ENCODE data around the gene TMBIM4. TPM values are rescaled to one million over a fixed set of nuclear protein-coding genes. Genes with fewer than 3 reads are reported as not detected.

TMBIM4 gene
- total RNA-seq, 1 donor = 94.1 TPM

- H3K79me2 ChIP-seq (ENCODE audit: insufficient read depth, low read length) = peaks cover 45% of the 10 kb centered on the region
- peaks cover 10% of the 10 kb centered on the region for H4K20me1 ChIP-seq (ENCODE audit: insufficient read depth, low read length)
- DNase-seq (ENCODE audit: insufficient read length, low spot score, missing footprints) = peak; percentile 71
- H3K4me2 ChIP-seq (ENCODE audit: insufficient read depth, low read length) = peak overlapping the region; percentile 95
- H3K9me3 ChIP-seq (ENCODE audit: low read depth, low read length) = no peaks in the 10 kb centered on the region
- H3K4me1 ChIP-seq (ENCODE audit: insufficient read depth, low read length) = peaks cover 20% of the 10 kb centered on the region
- peaks cover 25% of the 10 kb centered on the region for H3K36me3 ChIP-seq (ENCODE audit: insufficient read depth, low read length)
- no peaks in the 10 kb centered on the region for H3K27me3 ChIP-seq (ENCODE audit: insufficient read depth, low read length)
- peak overlapping the region; percentile 97 for H3K4me3 ChIP-seq (ENCODE audit: insufficient read depth, low read length)
- TF ChIP-seq, protein P1, sequence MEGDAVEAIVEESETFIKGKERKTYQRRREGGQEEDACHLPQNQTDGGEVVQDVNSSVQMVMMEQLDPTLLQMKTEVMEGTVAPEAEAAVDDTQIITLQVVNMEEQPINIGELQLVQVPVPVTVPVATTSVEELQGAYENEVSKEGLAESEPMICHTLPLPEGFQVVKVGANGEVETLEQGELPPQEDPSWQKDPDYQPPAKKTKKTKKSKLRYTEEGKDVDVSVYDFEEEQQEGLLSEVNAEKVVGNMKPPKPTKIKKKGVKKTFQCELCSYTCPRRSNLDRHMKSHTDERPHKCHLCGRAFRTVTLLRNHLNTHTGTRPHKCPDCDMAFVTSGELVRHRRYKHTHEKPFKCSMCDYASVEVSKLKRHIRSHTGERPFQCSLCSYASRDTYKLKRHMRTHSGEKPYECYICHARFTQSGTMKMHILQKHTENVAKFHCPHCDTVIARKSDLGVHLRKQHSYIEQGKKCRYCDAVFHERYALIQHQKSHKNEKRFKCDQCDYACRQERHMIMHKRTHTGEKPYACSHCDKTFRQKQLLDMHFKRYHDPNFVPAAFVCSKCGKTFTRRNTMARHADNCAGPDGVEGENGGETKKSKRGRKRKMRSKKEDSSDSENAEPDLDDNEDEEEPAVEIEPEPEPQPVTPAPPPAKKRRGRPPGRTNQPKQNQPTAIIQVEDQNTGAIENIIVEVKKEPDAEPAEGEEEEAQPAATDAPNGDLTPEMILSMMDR (IDR thresholded peaks at IDR 0.05; ENCODE audit: extremely low read depth, low read depth, low read length) = no peak
- H2AFZ ChIP-seq (ENCODE audit: low read length) = peak overlapping the region; percentile 87
- H3K27ac ChIP-seq (ENCODE audit: low read depth, low read length) = peak overlapping the region; percentile 92
Observed at GRCh38 chr12:66131067-66131688, 38.6 kb downstream of the TMBIM4 start.

DNA sequence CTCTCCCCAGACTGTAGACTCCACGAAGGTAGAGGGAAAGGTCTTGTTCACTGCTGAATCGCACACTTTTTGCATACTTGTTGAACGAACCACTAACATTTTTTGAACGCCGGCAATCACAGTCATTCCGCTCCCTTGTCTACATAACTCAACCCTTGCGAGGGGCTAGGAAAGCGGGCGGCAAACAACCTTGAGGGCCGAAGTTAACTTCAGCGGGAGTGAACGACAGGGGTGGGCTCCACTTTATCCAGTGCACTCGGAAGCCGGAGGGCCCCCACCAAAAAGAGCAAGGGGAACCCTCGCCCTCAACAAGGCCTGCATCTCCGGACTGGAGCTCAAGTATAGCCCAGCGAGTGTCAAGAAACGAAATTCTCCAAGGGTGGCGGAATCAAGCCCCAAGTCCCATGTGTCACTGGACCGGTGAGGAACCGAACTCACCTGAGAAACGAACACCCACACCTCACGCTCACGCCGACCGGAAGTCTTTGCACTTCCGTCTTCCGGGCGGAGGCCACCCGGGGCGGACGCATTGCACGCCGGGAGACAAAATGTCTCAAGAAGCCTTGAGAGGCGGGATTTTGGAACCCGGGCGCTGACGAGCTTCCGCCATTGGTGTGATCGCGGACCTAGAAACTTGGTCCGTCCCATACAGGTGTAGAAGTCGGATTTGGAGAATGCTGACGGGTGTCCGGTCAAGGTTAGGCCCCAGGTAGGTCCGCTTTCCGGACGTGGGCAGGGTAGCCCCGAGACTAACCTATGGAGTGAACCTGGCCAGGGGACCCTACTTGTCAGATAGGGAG, 39.3 kb downstream of the TMBIM4 start, which contains the start of gene LLPH:
Gene LLPH, minus strand, starts transcription at position 484 of the 800 bp plus-strand sequence. CDS start 1,644 bp downstream, outside the sequence.
- H3K27me3 ChIP-seq (ENCODE audit: insufficient read depth, low read length) = no peaks in the 10 kb centered on the region
- H2AFZ ChIP-seq (ENCODE audit: low read length) = peak within 1 kb of the TSS; percentile 87
- DNase-seq (ENCODE audit: insufficient read length, low spot score, missing footprints) = peak; percentile 98
- H3K4me1 ChIP-seq (ENCODE audit: insufficient read depth, low read length) = peaks cover 20% of the 10 kb centered on the region
- peaks cover 51% of the 10 kb centered on the region for H3K79me2 ChIP-seq (ENCODE audit: insufficient read depth, low read length)
- no peaks in the 10 kb centered on the region for H3K9me3 ChIP-seq (ENCODE audit: low read depth, low read length)
- peak within 1 kb of the TSS; percentile 97 for H3K4me3 ChIP-seq (ENCODE audit: insufficient read depth, low read length)
- H3K4me2 ChIP-seq (ENCODE audit: insufficient read depth, low read length) = peak within 1 kb of the TSS; percentile 95
- peak within 1 kb of the TSS; percentile 92 for H3K27ac ChIP-seq (ENCODE audit: low read depth, low read length)
- TF ChIP-seq, protein P1 (IDR thresholded peaks at IDR 0.05; ENCODE audit: extremely low read depth, low read depth, low read length) = no peak
- H4K20me1 ChIP-seq (ENCODE audit: insufficient read depth, low read length) = peaks cover 10% of the 10 kb centered on the region
- H3K36me3 ChIP-seq (ENCODE audit: insufficient read depth, low read length) = peaks cover 29% of the 10 kb centered on the region

DNA sequence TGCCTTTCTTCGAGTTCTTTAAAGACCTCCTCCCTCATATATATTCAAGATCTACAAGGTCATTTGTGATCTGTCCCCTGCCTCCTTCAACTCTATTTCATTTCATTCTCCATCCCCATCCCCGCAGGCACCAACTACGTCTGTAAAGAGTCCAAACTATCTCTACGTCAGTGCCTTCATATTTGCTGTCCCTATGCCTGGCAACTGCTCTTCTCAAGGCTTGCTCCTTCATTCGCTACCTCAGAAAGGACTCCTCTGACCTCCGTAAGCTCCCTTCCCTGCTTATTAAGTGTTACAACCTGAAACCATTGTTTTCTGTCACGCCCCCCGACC, 39.9 kb downstream of the TMBIM4 start:
- Histone ChIP-seq H3K4me1 (ENCODE audit: insufficient read depth, low read length) (peaks cover 20% of the 10 kb centered on the region), H3K27ac (ENCODE audit: low read depth, low read length) (peak overlapping the region; percentile 92), H3K36me3 (ENCODE audit: insufficient read depth, low read length) (peaks cover 34% of the 10 kb centered on the region), H3K4me2 (ENCODE audit: insufficient read depth, low read length) (peak overlapping the region; percentile 95), H4K20me1 (ENCODE audit: insufficient read depth, low read length) (peaks cover 10% of the 10 kb centered on the region), H3K27me3 (ENCODE audit: insufficient read depth, low read length) (no peaks in the 10 kb centered on the region), H3K4me3 (ENCODE audit: insufficient read depth, low read length) (peak overlapping the region; percentile 97), H3K79me2 (ENCODE audit: insufficient read depth, low read length) (peaks cover 56% of the 10 kb centered on the region), H2AFZ (ENCODE audit: low read length) (peak overlapping the region; percentile 87), H3K9me3 (ENCODE audit: low read depth, low read length) (no peaks in the 10 kb centered on the region)
- peak; percentile 81 for DNase-seq (ENCODE audit: insufficient read length, low spot score, missing footprints)
- TF ChIP-seq, protein P1 (IDR thresholded peaks at IDR 0.05; ENCODE audit: extremely low read depth, low read depth, low read length) = no peak

DNA sequence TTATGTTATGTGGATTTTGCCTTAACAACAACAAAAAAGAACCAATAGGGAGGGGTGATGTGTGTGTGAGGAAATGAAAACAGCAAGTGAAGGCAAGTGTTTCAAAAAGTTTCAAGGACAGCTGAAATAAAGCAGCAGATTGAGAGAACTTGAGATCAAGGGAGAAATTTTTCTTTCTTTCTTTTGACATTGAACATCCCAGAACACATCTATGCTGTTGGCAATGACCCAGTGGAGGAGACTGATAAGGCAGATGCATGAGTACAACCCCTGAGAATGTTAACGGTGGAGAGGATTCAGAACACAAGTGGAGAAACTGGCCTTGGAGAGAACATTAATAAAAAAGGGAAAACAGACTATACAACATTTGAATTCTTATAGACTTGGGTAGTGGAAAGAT, 42.1 kb downstream of the TMBIM4 start:
- H3K4me1 ChIP-seq (ENCODE audit: insufficient read depth, low read length) = peaks cover 18% of the 10 kb centered on the region
- peaks cover 10% of the 10 kb centered on the region for H4K20me1 ChIP-seq (ENCODE audit: insufficient read depth, low read length)
- peaks cover 55% of the 10 kb centered on the region for H3K36me3 ChIP-seq (ENCODE audit: insufficient read depth, low read length)
- H3K27me3 ChIP-seq (ENCODE audit: insufficient read depth, low read length) = no peaks in the 10 kb centered on the region
- H3K4me2 ChIP-seq (ENCODE audit: insufficient read depth, low read length) = no peak overlapping the region
- H3K79me2 ChIP-seq (ENCODE audit: insufficient read depth, low read length) = peaks cover 59% of the 10 kb centered on the region
- TF ChIP-seq, protein P1 (IDR thresholded peaks at IDR 0.05; ENCODE audit: extremely low read depth, low read depth, low read length) = no peak
- H2AFZ ChIP-seq (ENCODE audit: low read length) = no peak overlapping the region
- no peak overlapping the region for H3K27ac ChIP-seq (ENCODE audit: low read depth, low read length)
- no peak for DNase-seq (ENCODE audit: insufficient read length, low spot score, missing footprints)
- no peaks in the 10 kb centered on the region for H3K9me3 ChIP-seq (ENCODE audit: low read depth, low read length)
- H3K4me3 ChIP-seq (ENCODE audit: insufficient read depth, low read length) = no peak overlapping the region

Measured in osteoblast (primary cell).